Neural progenitor cell (in vitro differentiated cells): ENCODE results near the gene INPP5B.
"Not testable (repeated sequence)": the region's sequence is repeated elsewhere in the genome, so short reads cannot be mapped to it uniquely, and the experiment has no call there.

ENCODE experiments used
- CTCF ChIP-seq: fragments of 200-600 bp; sonication (generic); IDR thresholded peaks from 2 replicates; pipeline ENCODE4 v1.5.1; 2017; ENCODE audit warnings: antibody characterized with exemption, mild to moderate bottlenecking
- EZH2 ChIP-seq: fragments of 200-600 bp; sonication (generic); IDR thresholded peaks from 2 replicates; pipeline ENCODE4 v1.6.1; 2017; ENCODE audit warnings: antibody characterized with exemption, mild to moderate bottlenecking, moderate library complexity

- TF ChIP-seq CTCF, EZH2: not testable (repeated sequence)
Measured at GRCh38 chr1:37907416-37908125, 39.3 kb downstream of the INPP5B start.
